Epithelial cell of proximal tubule (primary cell): Measurements from ENCODE around the gene PBX1. TPM values are rescaled to one million over a fixed set of nuclear protein-coding genes. Genes with fewer than 3 reads are reported as not detected.

Experiments
- DNase-seq: peaks from one replicate; pipeline ENCODE4 v3.0.0-alpha.2; 2011; ENCODE audit warnings: low read depth
- H3K4me3 ChIP-seq: 2 replicates; pipeline ENCODE4 v1.5.1; 2011; ENCODE audit warnings: low read depth, mild to moderate bottlenecking, low read length
- total RNA-seq: library from RNA; depleted of rRNA; stranded (reverse); fragments of >200 nt; gene quantifications from 2 replicates; pipeline ENCODE4 v1.2.3, GENCODE V29; 2015
- TF ChIP-seq, protein P1 (sequence below): conservative IDR thresholded peaks from 2 replicates; pipeline ENCODE4 v1.5.1; 2012; ENCODE audit warnings: low read depth, mild to moderate bottlenecking, low read length

The PBX1 gene
- total RNA-seq, 1 donor from 2014 or later = 3.0 TPM

DNA sequence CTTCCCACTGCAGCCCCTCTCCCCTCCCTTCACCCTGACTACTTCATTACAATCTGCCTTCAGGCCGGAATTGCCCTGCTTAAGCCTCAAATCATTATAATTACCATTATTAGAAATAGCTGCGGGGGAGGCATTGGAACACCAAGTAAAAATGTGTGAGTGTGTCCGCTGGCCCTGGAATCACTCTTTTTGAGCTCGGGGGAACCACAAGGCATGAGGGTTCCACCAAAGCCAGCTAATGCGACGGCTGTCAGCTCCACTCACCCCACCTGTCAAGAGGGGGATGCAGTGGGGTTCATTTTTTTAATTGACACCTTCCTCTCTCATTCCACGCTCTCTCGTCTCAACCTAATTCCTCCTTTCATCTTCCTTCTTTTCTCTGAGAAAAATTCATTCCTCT, 177.2 kb downstream of the PBX1 start:
- H3K4me3 ChIP-seq = no peak overlapping the region
- TF ChIP-seq, protein P1, sequence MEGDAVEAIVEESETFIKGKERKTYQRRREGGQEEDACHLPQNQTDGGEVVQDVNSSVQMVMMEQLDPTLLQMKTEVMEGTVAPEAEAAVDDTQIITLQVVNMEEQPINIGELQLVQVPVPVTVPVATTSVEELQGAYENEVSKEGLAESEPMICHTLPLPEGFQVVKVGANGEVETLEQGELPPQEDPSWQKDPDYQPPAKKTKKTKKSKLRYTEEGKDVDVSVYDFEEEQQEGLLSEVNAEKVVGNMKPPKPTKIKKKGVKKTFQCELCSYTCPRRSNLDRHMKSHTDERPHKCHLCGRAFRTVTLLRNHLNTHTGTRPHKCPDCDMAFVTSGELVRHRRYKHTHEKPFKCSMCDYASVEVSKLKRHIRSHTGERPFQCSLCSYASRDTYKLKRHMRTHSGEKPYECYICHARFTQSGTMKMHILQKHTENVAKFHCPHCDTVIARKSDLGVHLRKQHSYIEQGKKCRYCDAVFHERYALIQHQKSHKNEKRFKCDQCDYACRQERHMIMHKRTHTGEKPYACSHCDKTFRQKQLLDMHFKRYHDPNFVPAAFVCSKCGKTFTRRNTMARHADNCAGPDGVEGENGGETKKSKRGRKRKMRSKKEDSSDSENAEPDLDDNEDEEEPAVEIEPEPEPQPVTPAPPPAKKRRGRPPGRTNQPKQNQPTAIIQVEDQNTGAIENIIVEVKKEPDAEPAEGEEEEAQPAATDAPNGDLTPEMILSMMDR = no peak
- no peak for DNase-seq

DNA sequence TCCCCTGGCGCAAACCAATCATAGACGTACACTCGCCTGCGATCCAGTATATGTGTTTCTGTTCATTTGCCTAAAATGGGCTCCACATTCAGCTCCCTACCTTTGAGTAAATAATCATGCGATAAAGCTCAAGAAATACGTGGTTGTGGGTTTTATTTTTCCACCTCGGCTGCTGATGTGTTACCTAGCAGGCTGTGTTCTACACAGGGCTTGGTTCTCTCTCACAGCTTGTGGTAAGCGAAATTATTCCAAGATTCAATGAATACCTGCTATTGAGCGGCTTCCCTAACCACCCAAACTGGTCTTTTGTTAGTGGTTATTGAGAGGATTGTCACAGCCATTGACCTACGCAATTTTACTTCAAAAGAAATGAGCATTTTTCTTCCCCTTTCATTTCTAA, 180.2 kb downstream of the PBX1 start:
- DNase-seq = no peak
- TF ChIP-seq, protein P1 = no peak
- H3K4me3 ChIP-seq = no peak overlapping the region

DNA sequence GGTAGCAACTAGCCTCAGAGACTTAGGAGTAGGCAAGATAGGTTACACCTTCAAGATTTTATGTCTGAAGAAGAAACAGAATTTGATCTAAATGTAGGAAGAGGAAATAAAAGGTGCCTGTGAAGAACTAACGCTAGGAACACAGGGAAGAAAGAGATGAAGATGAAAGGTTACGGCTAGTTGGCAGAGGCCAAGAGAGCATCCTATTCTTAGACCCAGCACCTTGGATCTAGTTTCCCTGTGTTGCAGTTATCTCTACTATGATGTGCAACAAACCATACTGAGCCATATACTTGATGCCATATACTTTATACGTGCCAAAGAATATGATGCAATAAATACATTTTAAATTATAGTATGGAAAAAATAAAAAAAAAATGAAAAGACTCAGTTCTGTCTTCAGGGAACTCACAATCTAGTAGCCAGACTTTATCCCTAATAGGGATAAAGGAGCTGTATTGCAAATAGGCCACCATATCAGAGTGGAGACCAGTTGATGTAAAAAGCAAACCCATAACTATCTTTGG, 181.1 kb downstream of the PBX1 start:
- TF ChIP-seq, protein P1 = no peak
- DNase-seq = no peak
- no peak overlapping the region for H3K4me3 ChIP-seq

DNA sequence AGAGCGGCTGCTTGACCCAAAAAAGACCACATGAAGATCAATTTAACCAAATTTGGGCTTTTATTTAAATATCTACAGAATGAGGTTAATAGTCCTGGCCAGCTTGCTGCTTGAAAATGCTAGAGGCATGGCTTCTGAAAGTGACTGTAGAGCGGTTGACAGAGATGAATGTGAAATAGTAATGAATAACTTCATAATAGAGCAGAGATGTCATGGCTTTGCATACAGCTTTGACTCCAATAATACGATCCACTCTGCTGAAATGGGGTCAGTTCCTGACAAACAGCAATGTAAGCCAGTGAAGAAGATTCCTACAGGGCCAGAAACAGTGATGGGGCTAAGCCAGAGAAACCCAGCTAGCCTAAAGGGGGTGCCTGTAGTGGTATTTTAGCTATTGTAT, 183.8 kb downstream of the PBX1 start:
- TF ChIP-seq, protein P1 = no peak
- no peak overlapping the region for H3K4me3 ChIP-seq
- no peak for DNase-seq

DNA sequence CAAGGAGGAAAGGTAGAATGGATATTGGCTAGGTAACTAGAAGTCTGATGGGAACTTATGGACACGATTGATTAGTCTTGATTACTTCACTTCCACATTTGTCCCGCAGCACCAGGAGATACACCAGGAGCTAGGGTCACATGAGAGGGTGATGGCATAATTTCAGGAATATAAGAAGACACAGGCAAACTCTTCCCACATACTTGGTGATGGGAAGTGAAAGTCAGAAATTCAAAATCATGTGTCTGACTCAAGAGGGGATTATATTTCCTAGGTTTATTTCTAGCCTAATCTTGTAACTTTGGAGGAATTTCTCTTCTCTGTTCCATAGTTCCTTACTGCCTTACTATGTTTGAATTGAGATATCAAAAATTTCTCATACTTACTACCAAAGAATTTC, 185.0 kb downstream of the PBX1 start:
- TF ChIP-seq, protein P1 = no peak
- no peak for DNase-seq

DNA sequence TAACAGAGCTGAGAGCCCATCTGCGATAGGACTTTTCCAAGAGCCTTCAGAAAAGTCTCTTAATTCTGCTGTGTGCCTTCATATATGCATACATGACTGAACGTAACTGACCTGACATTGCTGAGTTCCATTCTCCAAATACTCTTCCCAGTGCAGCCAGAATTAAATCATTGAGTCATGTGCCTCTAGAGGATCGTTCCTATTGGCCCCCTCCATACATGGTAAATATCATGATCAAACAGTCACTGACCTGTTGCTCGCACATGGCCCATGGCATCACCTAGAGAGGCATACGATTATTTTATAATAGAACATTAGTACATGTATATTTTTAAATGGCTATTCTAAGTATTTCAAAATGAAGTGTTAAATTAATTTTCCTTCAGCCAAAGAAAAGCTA, 186.8 kb downstream of the PBX1 start:
- H3K4me3 ChIP-seq = no peak overlapping the region
- DNase-seq = no peak
- TF ChIP-seq, protein P1 = no peak

More for the DNA sequence above, 185.0 kb downstream of the PBX1 start:
- H3K4me3 ChIP-seq = no peak overlapping the region

DNA sequence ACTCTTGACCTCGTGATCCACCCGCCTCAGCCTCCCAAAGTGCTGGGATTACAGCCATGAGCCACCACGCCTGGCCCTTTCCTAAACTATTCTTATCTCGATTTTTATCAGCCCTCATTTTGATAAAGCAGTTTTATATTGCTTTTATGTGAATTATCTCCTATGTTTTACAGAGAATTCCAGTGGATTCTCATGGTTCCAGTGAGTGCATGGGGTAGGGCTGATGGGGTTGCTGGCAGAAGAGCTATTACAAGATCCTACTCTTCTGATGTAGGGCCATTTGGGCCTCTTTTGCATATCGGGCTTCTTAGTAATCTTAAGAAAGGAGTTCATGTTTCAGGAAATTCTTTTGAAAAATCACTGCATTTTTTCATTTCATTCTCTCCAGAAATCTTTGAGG, 187.6 kb downstream of the PBX1 start:
- no peak overlapping the region for H3K4me3 ChIP-seq
- no peak for DNase-seq
- TF ChIP-seq, protein P1 = no peak
